ENCODE results near the gene ABTB2.

ABTB2 gene

GRCh38 chr11:34360046-34360445, 2.2 kb upstream of the ABTB2 start:
- peaks cover 32% of the 10 kb centered on the region for H3K27me3 ChIP-seq (ENCODE audit: control insufficient read depth, insufficient read depth, low read length)
- H3K27ac ChIP-seq (ENCODE audit: low read depth, low read length) = no peak overlapping the region
- no peak overlapping the region for H3K9ac ChIP-seq (ENCODE audit: low read depth, low read length)

GRCh38 chr11:34359548-34359891, 1.7 kb upstream of the ABTB2 start:
- Histone ChIP-seq H3K36me3 (ENCODE audit: control insufficient read depth, insufficient read depth, low read length) (no peaks in the 10 kb centered on the region), H3K9ac (ENCODE audit: low read depth, low read length) (no peak overlapping the region), H3K9me3 (ENCODE audit: control insufficient read depth, insufficient read depth, low read length) (no peaks in the 10 kb centered on the region), H3K27me3 (ENCODE audit: control insufficient read depth, insufficient read depth, low read length) (peaks cover 37% of the 10 kb centered on the region), H3K27ac (ENCODE audit: low read depth, low read length) (no peak overlapping the region), H3K4me3 (ENCODE audit: low read depth, low read length) (peak overlapping the region; percentile 66), H3K4me1 (ENCODE audit: control insufficient read depth, insufficient read depth, low read length) (peaks cover 12% of the 10 kb centered on the region)

More at GRCh38 chr11:34360046-34360445, 2.2 kb upstream of the ABTB2 start:
- Histone ChIP-seq H3K4me1 (ENCODE audit: control insufficient read depth, insufficient read depth, low read length) (peaks cover 12% of the 10 kb centered on the region), H3K9me3 (ENCODE audit: control insufficient read depth, insufficient read depth, low read length) (no peaks in the 10 kb centered on the region), H3K4me3 (ENCODE audit: low read depth, low read length) (no peak overlapping the region), H3K36me3 (ENCODE audit: control insufficient read depth, insufficient read depth, low read length) (no peaks in the 10 kb centered on the region)

GRCh38 chr11:34358728-34359547, 1.1 kb upstream of the ABTB2 start:
- Histone ChIP-seq H3K27ac (ENCODE audit: low read depth, low read length) (peak overlapping the region; percentile 87), H3K9me3 (ENCODE audit: control insufficient read depth, insufficient read depth, low read length) (no peaks in the 10 kb centered on the region), H3K36me3 (ENCODE audit: control insufficient read depth, insufficient read depth, low read length) (no peaks in the 10 kb centered on the region), H3K27me3 (ENCODE audit: control insufficient read depth, insufficient read depth, low read length) (peaks cover 37% of the 10 kb centered on the region), H3K4me3 (ENCODE audit: low read depth, low read length) (peak overlapping the region; percentile 66), H3K4me1 (ENCODE audit: control insufficient read depth, insufficient read depth, low read length) (peaks cover 12% of the 10 kb centered on the region), H3K9ac (ENCODE audit: low read depth, low read length) (peak overlapping the region; percentile 72)

GRCh38 chr11:34358258-34358727, 483 bp upstream of the ABTB2 start:
- Histone ChIP-seq H3K36me3 (ENCODE audit: control insufficient read depth, insufficient read depth, low read length) (no peaks in the 10 kb centered on the region), H3K27me3 (ENCODE audit: control insufficient read depth, insufficient read depth, low read length) (peaks cover 37% of the 10 kb centered on the region), H3K27ac (ENCODE audit: low read depth, low read length) (peak overlapping the region; percentile 87), H3K9me3 (ENCODE audit: control insufficient read depth, insufficient read depth, low read length) (no peaks in the 10 kb centered on the region), H3K4me1 (ENCODE audit: control insufficient read depth, insufficient read depth, low read length) (peaks cover 12% of the 10 kb centered on the region), H3K9ac (ENCODE audit: low read depth, low read length) (peak overlapping the region; percentile 72), H3K4me3 (ENCODE audit: low read depth, low read length) (peak overlapping the region; percentile 66)

GRCh38 chr11:34356913-34357700, 703 bp downstream of the ABTB2 start:
- H3K9me3 ChIP-seq (ENCODE audit: control insufficient read depth, insufficient read depth, low read length) = no peaks in the 10 kb centered on the region
- peak overlapping the region; percentile 65 for H3K4me3 ChIP-seq (ENCODE audit: low read depth, low read length)
- H3K9ac ChIP-seq (ENCODE audit: low read depth, low read length) = peak overlapping the region; percentile 34; the same call in 1 of the 2 replicates
- H3K27me3 ChIP-seq (ENCODE audit: control insufficient read depth, insufficient read depth, low read length) = peaks cover 37% of the 10 kb centered on the region
- H3K4me1 ChIP-seq (ENCODE audit: control insufficient read depth, insufficient read depth, low read length) = peaks cover 12% of the 10 kb centered on the region
- no peaks in the 10 kb centered on the region for H3K36me3 ChIP-seq (ENCODE audit: control insufficient read depth, insufficient read depth, low read length)
- H3K27ac ChIP-seq (ENCODE audit: low read depth, low read length) = no peak overlapping the region

GRCh38 chr11:34356576-34356912, 1.3 kb downstream of the ABTB2 start:
- H3K9me3 ChIP-seq (ENCODE audit: control insufficient read depth, insufficient read depth, low read length) = no peaks in the 10 kb centered on the region
- H3K9ac ChIP-seq (ENCODE audit: low read depth, low read length) = no peak overlapping the region
- no peaks in the 10 kb centered on the region for H3K36me3 ChIP-seq (ENCODE audit: control insufficient read depth, insufficient read depth, low read length)
- peak overlapping the region; percentile 65 for H3K4me3 ChIP-seq (ENCODE audit: low read depth, low read length)
- peaks cover 12% of the 10 kb centered on the region for H3K4me1 ChIP-seq (ENCODE audit: control insufficient read depth, insufficient read depth, low read length)
- peaks cover 37% of the 10 kb centered on the region for H3K27me3 ChIP-seq (ENCODE audit: control insufficient read depth, insufficient read depth, low read length)
- H3K27ac ChIP-seq (ENCODE audit: low read depth, low read length) = no peak overlapping the region

GRCh38 chr11:34356130-34356529, 1.7 kb downstream of the ABTB2 start:
- no peak overlapping the region for H3K9ac ChIP-seq (ENCODE audit: low read depth, low read length)
- H3K4me3 ChIP-seq (ENCODE audit: low read depth, low read length) = peak overlapping the region; percentile 65
- H3K36me3 ChIP-seq (ENCODE audit: control insufficient read depth, insufficient read depth, low read length) = no peaks in the 10 kb centered on the region
- H3K27me3 ChIP-seq (ENCODE audit: control insufficient read depth, insufficient read depth, low read length) = peaks cover 37% of the 10 kb centered on the region
- H3K4me1 ChIP-seq (ENCODE audit: control insufficient read depth, insufficient read depth, low read length) = peaks cover 12% of the 10 kb centered on the region
- no peak overlapping the region for H3K27ac ChIP-seq (ENCODE audit: low read depth, low read length)
- no peaks in the 10 kb centered on the region for H3K9me3 ChIP-seq (ENCODE audit: control insufficient read depth, insufficient read depth, low read length)

- Histone ChIP-seq H3K4me3 (ENCODE audit: low read depth, low read length) (peak overlapping the region; percentile 65; the same call in 1 of the 2 replicates), H3K27ac (ENCODE audit: low read depth, low read length) (no peak overlapping the region), H3K9me3 (ENCODE audit: control insufficient read depth, insufficient read depth, low read length) (no peaks in the 10 kb centered on the region), H3K4me1 (ENCODE audit: control insufficient read depth, insufficient read depth, low read length) (peaks cover 12% of the 10 kb centered on the region), H3K36me3 (ENCODE audit: control insufficient read depth, insufficient read depth, low read length) (no peaks in the 10 kb centered on the region), H3K9ac (ENCODE audit: low read depth, low read length) (no peak overlapping the region), H3K27me3 (ENCODE audit: control insufficient read depth, insufficient read depth, low read length) (peaks cover 37% of the 10 kb centered on the region)
These were observed 2.1 kb downstream of the ABTB2 start for GRCh38 chr11:34355726-34356125.

GRCh38 chr11:34354782-34355181, 3.0 kb downstream of the ABTB2 start:
- H3K4me3 ChIP-seq (ENCODE audit: low read depth, low read length) = no peak overlapping the region
- H3K36me3 ChIP-seq (ENCODE audit: control insufficient read depth, insufficient read depth, low read length) = no peaks in the 10 kb centered on the region
- H3K27ac ChIP-seq (ENCODE audit: low read depth, low read length) = no peak overlapping the region
- peaks cover 12% of the 10 kb centered on the region for H3K4me1 ChIP-seq (ENCODE audit: control insufficient read depth, insufficient read depth, low read length)
- no peak overlapping the region for H3K9ac ChIP-seq (ENCODE audit: low read depth, low read length)
- peaks cover 37% of the 10 kb centered on the region for H3K27me3 ChIP-seq (ENCODE audit: control insufficient read depth, insufficient read depth, low read length)
- no peaks in the 10 kb centered on the region for H3K9me3 ChIP-seq (ENCODE audit: control insufficient read depth, insufficient read depth, low read length)

GRCh38 chr11:34353881-34354280, 3.9 kb downstream of the ABTB2 start:
- Histone ChIP-seq H3K27me3 (ENCODE audit: control insufficient read depth, insufficient read depth, low read length) (peaks cover 34% of the 10 kb centered on the region), H3K4me3 (ENCODE audit: low read depth, low read length) (no peak overlapping the region), H3K9me3 (ENCODE audit: control insufficient read depth, insufficient read depth, low read length) (no peaks in the 10 kb centered on the region), H3K4me1 (ENCODE audit: control insufficient read depth, insufficient read depth, low read length) (peaks cover 12% of the 10 kb centered on the region), H3K27ac (ENCODE audit: low read depth, low read length) (no peak overlapping the region), H3K36me3 (ENCODE audit: control insufficient read depth, insufficient read depth, low read length) (no peaks in the 10 kb centered on the region), H3K9ac (ENCODE audit: low read depth, low read length) (no peak overlapping the region)

Data from HUES48 (cell line).